ENCODE results near the gene UPK2. TPM values are rescaled to one million over a fixed set of nuclear protein-coding genes. Genes with fewer than 3 reads are reported as not detected.

The UPK2 gene
- polyA plus RNA-seq, 2 of the 4 experiments (the other 2 are of a cell fraction) = 0.37 to 0.92 TPM

GRCh38 chr11:118921121-118921928 lies 34.8 kb upstream of the UPK2 start (continued):
- TF ChIP-seq USF2 (IDR thresholded peaks at IDR 0.05) (no peak), HMGXB4 (CRISPR knock-in tag; IDR thresholded peaks at IDR 0.05; ENCODE audit: borderline replicate concordance) (no peak), RAD21 (conservative IDR thresholded peaks at IDR 0.05 in 1 of 2, IDR thresholded peaks at IDR 0.05 in 1 of 2) (peak in 1 of 2 experiments; percentile 19; a peak in 1 of 5 replicates), KDM1A (IDR thresholded peaks at IDR 0.05; ENCODE audit: low read depth) (no peak), NFE2L2 (conservative IDR thresholded peaks at IDR 0.05; ENCODE audit: low read length) (no peak)

GRCh38 chr11:118921929-118922744 lies 34.0 kb upstream of the UPK2 start:
- WGBS (ENCODE audit: missing lambda C conversion rate) = 20% methylated on average over 1 of the region's 20 CpGs
- TF ChIP-seq GATA3 (IDR thresholded peaks at IDR 0.05; ENCODE audit: borderline replicate concordance) (peak; percentile 33), TFCP2L1 (CRISPR knock-in tag; IDR thresholded peaks at IDR 0.05) (0 out of 2 replicates have a peak, but pooled peaks have one; percentile 63), HOXB5 (CRISPR knock-in tag; IDR thresholded peaks at IDR 0.05) (0 out of 2 replicates have a peak, but pooled peaks have one; percentile 33), JUN (IDR thresholded peaks at IDR 0.05) (peak; percentile 68; a peak in 4 of 5 replicates), SMC3 (IDR thresholded peaks at IDR 0.05) (peak; percentile 25; the same call in 1 of the 3 replicates), HEYL (CRISPR knock-in tag; IDR thresholded peaks at IDR 0.05) (no peak), HOXA7 (CRISPR knock-in tag; IDR thresholded peaks at IDR 0.05) (peak; percentile 81; the same call in 1 of the 2 replicates), CHD2 (IDR thresholded peaks at IDR 0.05; ENCODE audit: low read length, partially characterized antibody) (peak; percentile 32), EP300 (IDR thresholded peaks at IDR 0.05) (peak in 1 of 2 experiments; percentile 45; a peak in 1 of 5 replicates), ESRRA (IDR thresholded peaks at IDR 0.05; ENCODE audit: borderline replicate concordance, low read length) (no peak), POLR2A (IDR thresholded peaks at IDR 0.05; ENCODE audit: low read length) (peak; percentile 39), HDAC2 (IDR thresholded peaks at IDR 0.05) (no peak), MAX (IDR thresholded peaks at IDR 0.05) (peak; percentile 51), FOSB (CRISPR knock-in tag; IDR thresholded peaks at IDR 0.05) (0 out of 2 replicates have a peak, but pooled peaks have one; percentile 57)
- H3K4me1 ChIP-seq = peaks cover 31% of the 10 kb centered on the region
- DNase-seq (ENCODE audit: low read depth in 1 of 2, low spot score in 1 of 2) (peak in 1 of 2 experiments; percentile 91), ATAC-seq (peak; percentile 4 to 33; a peak in 5 of 6 replicates), FAIRE-seq (no peak)
- CTCF ChIA-PET = interaction anchor here (0.8 to 4.1 kb wide), 6 partner anchors 11 to 233 kb away, joined by 3 to 16 read pairs (median 4); partner anchors contain the start of genes DDX6 and UPK2
- peak overlapping the region; percentile 98 to 100 for H3K27ac ChIP-seq
- peak overlapping the region; percentile 100 for H3K4me2 ChIP-seq
- POLR2A ChIA-PET = no interaction called here
- no peaks in the 10 kb centered on the region for H3K9me3 ChIP-seq
- peak overlapping the region; percentile 62 for H3K4me3 ChIP-seq

Data from A549 (cell line).